A673 (cell line): ENCODE results near the gene MTM1. TPM values are rescaled to one million over a fixed set of nuclear protein-coding genes. Genes with fewer than 3 reads are reported as not detected.

ENCODE experiments used
- BruUV-seq: library from RNA; stranded (reverse); fragments of 400-500 nt; replicated peaks from 2 replicates; lab custom pipeline; 2021; lab: Mats Ljungman, UMichigan
- CTCF ChIA-PET: fragments of 300-600 bp; sonication (Branson Sonifier 250); formaldehyde crosslinking; loops from one replicate; lab custom pipeline; 2022; ENCODE audit warnings: antibody characterized with exemption; lab: Charles Lee
- POLR2A ChIA-PET: fragments of 300-600 bp; sonication (Branson Sonifier 250); formaldehyde crosslinking; loops from one replicate; lab custom pipeline; 2022; ENCODE audit warnings: antibody characterized with exemption; ENCODE audit not compliant: low non-redundant PET; lab: Charles Lee
- DNase-seq: peaks from one replicate; pipeline ENCODE4 v3.0.0-alpha.2; 2015; ENCODE audit warnings: low spot score
- H3K27ac ChIP-seq: fragments of 200-600 bp; sonication (generic); 2 replicates; pipeline ENCODE4 v1.5.1; 2016; ENCODE audit warnings: mixed run types, low read depth, mild to moderate bottlenecking, mixed read lengths, antibody characterized with exemption, low read length; ENCODE audit not compliant: poor library complexity, severe bottlenecking
- H3K27me3 ChIP-seq: fragments of 200-600 bp; sonication (generic); replicated peaks from 2 replicates; pipeline ENCODE4 v1.6.1; 2017; ENCODE audit warnings: mixed run types, low read depth, mild to moderate bottlenecking, mixed read lengths, antibody characterized with exemption, low read length; ENCODE audit not compliant: insufficient read depth, poor library complexity
- H3K36me3 ChIP-seq: fragments of 200-600 bp; sonication (generic); 2 replicates; pipeline ENCODE4 v1.6.1; 2016; ENCODE audit warnings: mixed run types, mild to moderate bottlenecking, mixed read lengths, antibody characterized with exemption, low read length; ENCODE audit not compliant: insufficient read depth, poor library complexity, severe bottlenecking
- H3K4me1 ChIP-seq: fragments of 200-600 bp; sonication (generic); 2 replicates; pipeline ENCODE4 v1.6.1; 2017; ENCODE audit warnings: mixed run types, mild to moderate bottlenecking, mixed read lengths, antibody characterized with exemption, low read length; ENCODE audit not compliant: insufficient read depth, poor library complexity, severe bottlenecking
- H3K4me3 ChIP-seq: fragments of 200-600 bp; sonication (generic); 2 replicates; pipeline ENCODE4 v1.5.1; 2016; ENCODE audit warnings: low read depth, mixed run types, mild to moderate bottlenecking, mixed read lengths, low read length; ENCODE audit not compliant: poor library complexity, severe bottlenecking
- H3K9me3 ChIP-seq: fragments of 200-600 bp; sonication (generic); 2 replicates; pipeline ENCODE4 v1.6.1; 2016; ENCODE audit warnings: mixed run types, low read depth, mild to moderate bottlenecking, mixed read lengths, antibody characterized with exemption, low read length; ENCODE audit not compliant: poor library complexity, severe bottlenecking
- EZH2 ChIP-seq: fragments of 200-600 bp; sonication (generic); IDR thresholded peaks from 2 replicates; pipeline ENCODE4 v1.6.1; 2017; ENCODE audit warnings: borderline replicate concordance, low read depth, mild to moderate bottlenecking, mixed read lengths, antibody characterized with exemption, low read length; ENCODE audit not compliant: poor library complexity, severe bottlenecking
- intact Hi-C: fragments of 100-400 bp; cut with micrococcal nuclease; formaldehyde crosslinking; loops from one replicate; pipeline ENCODE4 v1.10.0; 2022; ENCODE audit not compliant: unreplicated experiment
- total RNA-seq: library from RNA; stranded (reverse); gene quantifications from 2 replicates; pipeline ENCODE4 v1.2.3, GENCODE V29; 2021
- TF ChIP-seq, protein P1 (sequence below): fragments of 300-800, 200-600 bp; sonication (generic); conservative IDR thresholded peaks from 2 replicates; pipeline ENCODE4 v1.5.1; 2017; ENCODE audit warnings: low read depth, mild to moderate bottlenecking, antibody characterized with exemption, low read length, moderate library complexity, mixed read lengths

The MTM1 gene
- total RNA-seq, 1 experiment from 2014 or later = 7.1 TPM

DNA sequence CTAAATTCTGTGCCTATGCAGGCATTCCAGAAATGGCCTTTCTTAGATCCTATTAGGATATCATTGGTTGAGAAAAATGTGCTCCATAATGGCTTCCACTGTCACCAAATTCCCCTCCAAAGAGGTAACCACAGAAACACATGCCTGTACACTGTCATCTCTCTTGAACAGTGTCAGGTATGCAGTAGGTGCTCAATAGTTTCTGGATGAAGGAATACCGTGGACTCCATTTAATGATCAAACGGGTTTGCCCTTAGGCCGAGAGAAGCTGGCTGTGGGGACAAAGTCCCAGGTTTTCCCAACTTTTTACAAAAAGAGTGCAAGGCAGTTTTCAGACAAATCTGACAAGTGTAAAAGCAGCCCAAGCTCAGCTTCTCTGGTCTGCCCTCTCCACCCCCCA lies 16.5 kb upstream of the MTM1 start:
- no peaks in the 10 kb centered on the region for H3K36me3 ChIP-seq
- no peaks in the 10 kb centered on the region for H3K4me1 ChIP-seq
- intact Hi-C loops = no loop called here
- CTCF ChIA-PET = no interaction called here
- DNase-seq = no peak
- H3K27me3 ChIP-seq = peaks cover 2% of the 10 kb centered on the region
- no peak overlapping the region for H3K27ac ChIP-seq
- TF ChIP-seq EZH2 = no peak
- POLR2A ChIA-PET = no interaction called here
- no TSS peak for BruUV-seq
- no peak overlapping the region for H3K4me3 ChIP-seq
- H3K9me3 ChIP-seq = no peaks in the 10 kb centered on the region

DNA sequence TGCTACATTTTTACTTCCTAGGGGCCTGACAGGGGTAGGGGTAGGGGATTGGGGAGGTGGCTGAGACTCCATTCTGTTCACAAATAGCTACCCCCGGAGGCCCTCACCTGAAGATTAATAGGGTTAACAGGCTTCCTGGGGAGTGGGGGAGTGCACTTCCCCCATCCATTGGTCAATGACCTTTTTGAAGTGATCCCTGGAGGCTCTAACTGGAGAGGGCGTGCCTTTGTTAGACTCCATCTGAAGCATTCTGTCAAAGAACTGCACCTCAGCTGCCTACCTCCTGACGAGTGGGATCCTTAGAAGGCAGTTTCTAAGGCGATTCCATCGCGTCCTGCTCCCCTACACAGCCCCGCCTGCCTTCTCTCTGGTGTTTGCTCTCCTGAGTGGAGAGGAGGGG lies 10.0 kb upstream of the MTM1 start:
- ChIA-PET CTCF (no interaction called here), POLR2A (no interaction called here)
- BruUV-seq = no TSS peak

DNA sequence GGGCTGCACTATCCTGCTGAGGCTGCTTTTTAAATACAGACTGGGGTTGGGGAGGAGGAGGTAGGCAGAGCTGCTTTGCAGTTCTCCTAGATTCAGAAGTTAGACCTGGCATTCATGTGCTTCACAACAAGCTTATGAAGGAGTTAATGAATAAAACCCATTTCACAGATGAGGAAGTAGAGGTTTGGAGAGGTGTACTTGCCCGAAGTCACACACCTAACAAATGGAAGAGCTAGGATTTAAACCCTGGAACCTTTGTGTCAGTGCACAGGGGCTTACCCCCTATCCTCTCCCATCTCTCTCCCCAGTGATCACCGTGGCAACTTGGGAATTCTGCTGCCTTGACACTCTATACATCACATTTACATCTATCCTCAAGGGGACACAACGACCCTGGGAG lies 3.6 kb upstream of the MTM1 start:
- no peak for DNase-seq

More for the DNA sequence above, 10.0 kb upstream of the MTM1 start:
- Histone ChIP-seq H3K9me3 (no peaks in the 10 kb centered on the region), H3K4me3 (no peak overlapping the region), H3K36me3 (no peaks in the 10 kb centered on the region), H3K27me3 (peaks cover 2% of the 10 kb centered on the region), H3K4me1 (no peaks in the 10 kb centered on the region), H3K27ac (no peak overlapping the region)
- TF ChIP-seq EZH2 = no peak
- TF ChIP-seq, protein P1, sequence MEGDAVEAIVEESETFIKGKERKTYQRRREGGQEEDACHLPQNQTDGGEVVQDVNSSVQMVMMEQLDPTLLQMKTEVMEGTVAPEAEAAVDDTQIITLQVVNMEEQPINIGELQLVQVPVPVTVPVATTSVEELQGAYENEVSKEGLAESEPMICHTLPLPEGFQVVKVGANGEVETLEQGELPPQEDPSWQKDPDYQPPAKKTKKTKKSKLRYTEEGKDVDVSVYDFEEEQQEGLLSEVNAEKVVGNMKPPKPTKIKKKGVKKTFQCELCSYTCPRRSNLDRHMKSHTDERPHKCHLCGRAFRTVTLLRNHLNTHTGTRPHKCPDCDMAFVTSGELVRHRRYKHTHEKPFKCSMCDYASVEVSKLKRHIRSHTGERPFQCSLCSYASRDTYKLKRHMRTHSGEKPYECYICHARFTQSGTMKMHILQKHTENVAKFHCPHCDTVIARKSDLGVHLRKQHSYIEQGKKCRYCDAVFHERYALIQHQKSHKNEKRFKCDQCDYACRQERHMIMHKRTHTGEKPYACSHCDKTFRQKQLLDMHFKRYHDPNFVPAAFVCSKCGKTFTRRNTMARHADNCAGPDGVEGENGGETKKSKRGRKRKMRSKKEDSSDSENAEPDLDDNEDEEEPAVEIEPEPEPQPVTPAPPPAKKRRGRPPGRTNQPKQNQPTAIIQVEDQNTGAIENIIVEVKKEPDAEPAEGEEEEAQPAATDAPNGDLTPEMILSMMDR = no peak
- intact Hi-C loops = no loop called here
- DNase-seq = no peak

DNA sequence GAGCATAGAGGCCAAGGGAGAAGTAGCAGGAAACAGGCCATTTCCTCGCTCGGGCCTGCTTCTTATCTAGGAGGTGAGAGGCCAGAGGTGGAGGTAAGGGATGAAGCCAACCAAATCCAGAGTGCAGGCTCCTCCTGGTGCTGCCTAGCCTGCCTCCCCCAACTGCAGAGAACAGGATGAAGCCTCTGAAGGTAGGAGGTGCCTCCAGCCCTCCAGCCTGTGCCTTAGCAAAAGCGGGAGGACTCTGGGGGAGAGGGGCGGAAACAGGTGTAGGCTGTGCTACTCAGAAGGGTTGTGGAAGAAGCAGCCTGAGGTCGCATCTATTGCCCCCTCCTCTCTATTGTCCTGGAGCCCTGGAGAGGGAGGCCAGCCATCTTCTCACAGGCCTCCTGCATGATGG lies 2.9 kb upstream of the MTM1 start:
- CTCF ChIA-PET = no interaction called here
- no peaks in the 10 kb centered on the region for H3K27me3 ChIP-seq
- no peaks in the 10 kb centered on the region for H3K36me3 ChIP-seq
- POLR2A ChIA-PET = no interaction called here
- no peaks in the 10 kb centered on the region for H3K9me3 ChIP-seq
- peaks cover 11% of the 10 kb centered on the region for H3K4me1 ChIP-seq
- no peak for DNase-seq
- no TSS peak for BruUV-seq
- intact Hi-C loops = loop anchor here (10.0 kb wide), 1 partner anchor 1109 kb away; no protein-coding TSS in a partner anchor
- H3K27ac ChIP-seq = no peak overlapping the region
- no peak for TF ChIP-seq EZH2
- TF ChIP-seq, protein P1 = no peak
- H3K4me3 ChIP-seq = no peak overlapping the region

More for the DNA sequence above, 3.6 kb upstream of the MTM1 start:
- H3K4me3 ChIP-seq = no peak overlapping the region
- intact Hi-C loops = loop anchor here (10.0 kb wide), 1 partner anchor 1110 kb away; no protein-coding TSS in a partner anchor
- H3K9me3 ChIP-seq = no peaks in the 10 kb centered on the region
- TF ChIP-seq, protein P1 = no peak
- no peak for TF ChIP-seq EZH2
- H3K27me3 ChIP-seq = no peaks in the 10 kb centered on the region
- ChIA-PET CTCF (no interaction called here), POLR2A (no interaction called here)
- no TSS peak for BruUV-seq
- H3K4me1 ChIP-seq = peaks cover 11% of the 10 kb centered on the region
- H3K27ac ChIP-seq = no peak overlapping the region
- H3K36me3 ChIP-seq = no peaks in the 10 kb centered on the region
